ENCODE measurements around the gene SCAMP4. TPM values are rescaled to one million over a fixed set of nuclear protein-coding genes. Genes with fewer than 3 reads are reported as not detected.

SCAMP4 gene
- total and polyA plus RNA-seq, 2 of the 13 experiments (the other 11 are each of a cell fraction or from before 2014, with no cell fraction given): 10.7 to 13.7 TPM

DNA sequence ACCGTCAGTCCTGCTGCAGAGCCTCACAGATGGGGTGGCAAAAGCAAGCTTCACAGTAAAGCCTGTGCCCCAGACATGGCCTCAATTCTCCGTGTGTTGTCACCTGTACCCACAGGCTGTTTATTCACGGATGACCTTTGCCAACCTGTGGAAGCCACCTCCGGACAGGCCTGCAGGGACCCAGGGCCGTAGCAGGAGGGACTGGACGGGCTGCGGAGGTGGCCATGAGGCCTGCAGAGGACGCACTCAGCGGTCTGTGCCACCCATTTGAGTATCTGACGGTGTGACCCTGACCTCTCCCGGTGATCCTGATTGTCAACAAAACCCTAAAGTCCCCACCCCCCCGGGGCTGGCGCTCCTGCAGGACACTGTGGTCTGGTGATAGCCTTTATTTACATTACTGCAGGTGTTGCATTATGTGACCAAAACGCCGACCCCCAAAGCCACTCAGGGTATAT, 34.0 kb upstream of the SCAMP4 start (continued):
- TF ChIP-seq, protein P1, sequence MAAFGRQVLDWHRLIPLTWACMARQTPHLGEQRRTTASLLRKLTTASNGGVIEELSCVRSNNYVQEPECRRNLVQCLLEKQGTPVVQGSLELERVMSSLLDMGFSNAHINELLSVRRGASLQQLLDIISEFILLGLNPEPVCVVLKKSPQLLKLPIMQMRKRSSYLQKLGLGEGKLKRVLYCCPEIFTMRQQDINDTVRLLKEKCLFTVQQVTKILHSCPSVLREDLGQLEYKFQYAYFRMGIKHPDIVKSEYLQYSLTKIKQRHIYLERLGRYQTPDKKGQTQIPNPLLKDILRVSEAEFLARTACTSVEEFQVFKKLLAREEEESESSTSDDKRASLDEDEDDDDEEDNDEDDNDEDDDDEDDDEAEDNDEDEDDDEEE (CRISPR knock-in tag; IDR thresholded peaks at IDR 0.05): peak; percentile 87; the same call in 1 of the 2 replicates
- TF ChIP-seq, protein P2, sequence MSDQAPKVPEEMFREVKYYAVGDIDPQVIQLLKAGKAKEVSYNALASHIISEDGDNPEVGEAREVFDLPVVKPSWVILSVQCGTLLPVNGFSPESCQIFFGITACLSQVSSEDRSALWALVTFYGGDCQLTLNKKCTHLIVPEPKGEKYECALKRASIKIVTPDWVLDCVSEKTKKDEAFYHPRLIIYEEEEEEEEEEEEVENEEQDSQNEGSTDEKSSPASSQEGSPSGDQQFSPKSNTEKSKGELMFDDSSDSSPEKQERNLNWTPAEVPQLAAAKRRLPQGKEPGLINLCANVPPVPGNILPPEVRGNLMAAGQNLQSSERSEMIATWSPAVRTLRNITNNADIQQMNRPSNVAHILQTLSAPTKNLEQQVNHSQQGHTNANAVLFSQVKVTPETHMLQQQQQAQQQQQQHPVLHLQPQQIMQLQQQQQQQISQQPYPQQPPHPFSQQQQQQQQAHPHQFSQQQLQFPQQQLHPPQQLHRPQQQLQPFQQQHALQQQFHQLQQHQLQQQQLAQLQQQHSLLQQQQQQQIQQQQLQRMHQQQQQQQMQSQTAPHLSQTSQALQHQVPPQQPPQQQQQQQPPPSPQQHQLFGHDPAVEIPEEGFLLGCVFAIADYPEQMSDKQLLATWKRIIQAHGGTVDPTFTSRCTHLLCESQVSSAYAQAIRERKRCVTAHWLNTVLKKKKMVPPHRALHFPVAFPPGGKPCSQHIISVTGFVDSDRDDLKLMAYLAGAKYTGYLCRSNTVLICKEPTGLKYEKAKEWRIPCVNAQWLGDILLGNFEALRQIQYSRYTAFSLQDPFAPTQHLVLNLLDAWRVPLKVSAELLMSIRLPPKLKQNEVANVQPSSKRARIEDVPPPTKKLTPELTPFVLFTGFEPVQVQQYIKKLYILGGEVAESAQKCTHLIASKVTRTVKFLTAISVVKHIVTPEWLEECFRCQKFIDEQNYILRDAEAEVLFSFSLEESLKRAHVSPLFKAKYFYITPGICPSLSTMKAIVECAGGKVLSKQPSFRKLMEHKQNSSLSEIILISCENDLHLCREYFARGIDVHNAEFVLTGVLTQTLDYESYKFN (CRISPR knock-in tag; conservative IDR thresholded peaks at IDR 0.05): peak; percentile 93
- TF ChIP-seq, protein P3, sequence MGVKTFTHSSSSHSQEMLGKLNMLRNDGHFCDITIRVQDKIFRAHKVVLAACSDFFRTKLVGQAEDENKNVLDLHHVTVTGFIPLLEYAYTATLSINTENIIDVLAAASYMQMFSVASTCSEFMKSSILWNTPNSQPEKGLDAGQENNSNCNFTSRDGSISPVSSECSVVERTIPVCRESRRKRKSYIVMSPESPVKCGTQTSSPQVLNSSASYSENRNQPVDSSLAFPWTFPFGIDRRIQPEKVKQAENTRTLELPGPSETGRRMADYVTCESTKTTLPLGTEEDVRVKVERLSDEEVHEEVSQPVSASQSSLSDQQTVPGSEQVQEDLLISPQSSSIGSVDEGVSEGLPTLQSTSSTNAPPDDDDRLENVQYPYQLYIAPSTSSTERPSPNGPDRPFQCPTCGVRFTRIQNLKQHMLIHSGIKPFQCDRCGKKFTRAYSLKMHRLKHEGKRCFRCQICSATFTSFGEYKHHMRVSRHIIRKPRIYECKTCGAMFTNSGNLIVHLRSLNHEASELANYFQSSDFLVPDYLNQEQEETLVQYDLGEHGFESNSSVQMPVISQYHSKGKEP (CRISPR knock-in tag; IDR thresholded peaks at IDR 0.05): no peak
- TF ChIP-seq, protein P4, sequence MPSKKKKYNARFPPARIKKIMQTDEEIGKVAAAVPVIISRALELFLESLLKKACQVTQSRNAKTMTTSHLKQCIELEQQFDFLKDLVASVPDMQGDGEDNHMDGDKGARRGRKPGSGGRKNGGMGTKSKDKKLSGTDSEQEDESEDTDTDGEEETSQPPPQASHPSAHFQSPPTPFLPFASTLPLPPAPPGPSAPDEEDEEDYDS (CRISPR knock-in tag; IDR thresholded peaks at IDR 0.05): 0 out of 2 replicates have a peak, but pooled peaks have one; percentile 36
- TF ChIP-seq RNF2 (conservative IDR thresholded peaks at IDR 0.05; ENCODE audit: low read depth) (no peak), ZNF460 (CRISPR knock-in tag; IDR thresholded peaks at IDR 0.05; ENCODE audit: borderline replicate concordance) (no peak), ZNF224 (CRISPR knock-in tag; IDR thresholded peaks at IDR 0.05) (no peak), ZNF530 (CRISPR knock-in tag; IDR thresholded peaks at IDR 0.05; ENCODE audit: low read depth) (no peak), TEAD3 (CRISPR knock-in tag; optimal IDR thresholded peaks at IDR 0.05; ENCODE audit: borderline replicate concordance) (peak; percentile 46), RCOR2 (CRISPR knock-in tag; IDR thresholded peaks at IDR 0.05) (no peak), ZNF274 (CRISPR knock-in tag; IDR thresholded peaks at IDR 0.05) (no peak), ZSCAN31 (CRISPR knock-in tag; IDR thresholded peaks at IDR 0.05; ENCODE audit: low read depth) (peak; percentile 67; the same call in 1 of the 2 replicates), ZNF569 (CRISPR knock-in tag; IDR thresholded peaks at IDR 0.05; ENCODE audit: borderline replicate concordance) (no peak), KLF9 (CRISPR knock-in tag; IDR thresholded peaks at IDR 0.05; ENCODE audit: low read depth) (no peak), PHF8 (CRISPR knock-in tag; IDR thresholded peaks at IDR 0.05) (peak; percentile 49; the same call in 1 of the 2 replicates), ZNF136 (CRISPR knock-in tag; IDR thresholded peaks at IDR 0.05; ENCODE audit: low read depth) (no peak), RFX3 (CRISPR knock-in tag; IDR thresholded peaks at IDR 0.05) (no peak), KDM6A (CRISPR knock-in tag; IDR thresholded peaks at IDR 0.05; ENCODE audit: low read depth) (no peak; the same call in 1 of the 2 replicates)
- TF ChIP-seq, protein P5, sequence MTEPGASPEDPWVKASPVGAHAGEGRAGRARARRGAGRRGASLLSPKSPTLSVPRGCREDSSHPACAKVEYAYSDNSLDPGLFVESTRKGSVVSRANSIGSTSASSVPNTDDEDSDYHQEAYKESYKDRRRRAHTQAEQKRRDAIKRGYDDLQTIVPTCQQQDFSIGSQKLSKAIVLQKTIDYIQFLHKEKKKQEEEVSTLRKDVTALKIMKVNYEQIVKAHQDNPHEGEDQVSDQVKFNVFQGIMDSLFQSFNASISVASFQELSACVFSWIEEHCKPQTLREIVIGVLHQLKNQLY (CRISPR knock-in tag; IDR thresholded peaks at IDR 0.05): 0 out of 2 replicates have a peak, but pooled peaks have one; percentile 45
- TF ChIP-seq, protein P6, sequence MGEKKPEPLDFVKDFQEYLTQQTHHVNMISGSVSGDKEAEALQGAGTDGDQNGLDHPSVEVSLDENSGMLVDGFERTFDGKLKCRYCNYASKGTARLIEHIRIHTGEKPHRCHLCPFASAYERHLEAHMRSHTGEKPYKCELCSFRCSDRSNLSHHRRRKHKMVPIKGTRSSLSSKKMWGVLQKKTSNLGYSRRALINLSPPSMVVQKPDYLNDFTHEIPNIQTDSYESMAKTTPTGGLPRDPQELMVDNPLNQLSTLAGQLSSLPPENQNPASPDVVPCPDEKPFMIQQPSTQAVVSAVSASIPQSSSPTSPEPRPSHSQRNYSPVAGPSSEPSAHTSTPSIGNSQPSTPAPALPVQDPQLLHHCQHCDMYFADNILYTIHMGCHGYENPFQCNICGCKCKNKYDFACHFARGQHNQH (CRISPR knock-in tag; IDR thresholded peaks at IDR 0.05): peak; percentile 83; the same call in 1 of the 2 replicates
- TF ChIP-seq, protein P7, sequence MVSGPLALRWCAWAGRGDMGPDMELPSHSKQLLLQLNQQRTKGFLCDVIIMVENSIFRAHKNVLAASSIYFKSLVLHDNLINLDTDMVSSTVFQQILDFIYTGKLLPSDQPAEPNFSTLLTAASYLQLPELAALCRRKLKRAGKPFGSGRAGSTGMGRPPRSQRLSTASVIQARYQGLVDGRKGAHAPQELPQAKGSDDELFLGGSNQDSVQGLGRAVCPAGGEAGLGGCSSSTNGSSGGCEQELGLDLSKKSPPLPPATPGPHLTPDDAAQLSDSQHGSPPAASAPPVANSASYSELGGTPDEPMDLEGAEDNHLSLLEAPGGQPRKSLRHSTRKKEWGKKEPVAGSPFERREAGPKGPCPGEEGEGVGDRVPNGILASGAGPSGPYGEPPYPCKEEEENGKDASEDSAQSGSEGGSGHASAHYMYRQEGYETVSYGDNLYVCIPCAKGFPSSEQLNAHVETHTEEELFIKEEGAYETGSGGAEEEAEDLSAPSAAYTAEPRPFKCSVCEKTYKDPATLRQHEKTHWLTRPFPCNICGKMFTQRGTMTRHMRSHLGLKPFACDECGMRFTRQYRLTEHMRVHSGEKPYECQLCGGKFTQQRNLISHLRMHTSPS (CRISPR knock-in tag; IDR thresholded peaks at IDR 0.05; ENCODE audit: low read depth): peak; percentile 97

All from HepG2 (cell line).